HG03558 (cell line): Measurements from ENCODE around the gene NUAK1.

Experiments used
- ATAC-seq: cut with Tn5 transposase; IDR thresholded peaks from one replicate; pipeline ENCODE4 v1.9.1; 2021; ENCODE audit warnings: moderate number of reproducible peaks; ENCODE audit not compliant: unreplicated experiment; ENCODE audit errors: extremely low read depth

NUAK1 gene

GRCh38 chr12:106042037-106042436, 96.7 kb downstream of the NUAK1 start:
- no peak for ATAC-seq

GRCh38 chr12:106040521-106040920, 98.2 kb downstream of the NUAK1 start:
- no peak for ATAC-seq

GRCh38 chr12:106039646-106040404, 98.9 kb downstream of the NUAK1 start:
- ATAC-seq = no peak

- ATAC-seq = no peak
Observed at GRCh38 chr12:106039242-106039641, 99.5 kb downstream of the NUAK1 start.

GRCh38 chr12:106037524-106038298, 101.0 kb downstream of the NUAK1 start:
- no peak for ATAC-seq

GRCh38 chr12:106035421-106035820, 103.3 kb downstream of the NUAK1 start:
- ATAC-seq = no peak

GRCh38 chr12:106034316-106034715, 104.4 kb downstream of the NUAK1 start:
- ATAC-seq = no peak

- ATAC-seq = no peak
Observed at GRCh38 chr12:106033161-106033675, 105.5 kb downstream of the NUAK1 start.

- ATAC-seq = no peak
Observed at GRCh38 chr12:106032623-106032925, 106.2 kb downstream of the NUAK1 start.

- ATAC-seq = no peak
Observed at GRCh38 chr12:106031761-106032622, 106.8 kb downstream of the NUAK1 start.

- ATAC-seq = no peak
Observed at GRCh38 chr12:106030210-106031071, 108.3 kb downstream of the NUAK1 start.

GRCh38 chr12:106029532-106029931, 109.2 kb downstream of the NUAK1 start:
- no peak for ATAC-seq

GRCh38 chr12:106027911-106028310, 110.8 kb downstream of the NUAK1 start:
- no peak for ATAC-seq

GRCh38 chr12:106027286-106027685, 111.5 kb downstream of the NUAK1 start:
- no peak for ATAC-seq

- no peak for ATAC-seq
Observed at GRCh38 chr12:106025129-106025528, 113.6 kb downstream of the NUAK1 start.

- ATAC-seq = no peak
Observed at GRCh38 chr12:106023039-106023438, 115.7 kb downstream of the NUAK1 start.

GRCh38 chr12:106022568-106023012, 116.2 kb downstream of the NUAK1 start:
- ATAC-seq = no peak

- no peak for ATAC-seq
Observed at GRCh38 chr12:106021516-106021915, 117.2 kb downstream of the NUAK1 start.

- no peak for ATAC-seq
Observed at GRCh38 chr12:106020736-106021135, 118.0 kb downstream of the NUAK1 start.

- ATAC-seq = no peak
Observed at GRCh38 chr12:106019144-106019543, 119.6 kb downstream of the NUAK1 start.
